GM10248 (cell line): ENCODE measurements around the gene COL19A1.

ENCODE experiments used
- CTCF ChIA-PET: fragments of 300-600 bp; sonication (Branson Sonifier 250); formaldehyde crosslinking; extraction: SDS; loops from one replicate; lab custom pipeline; 2021; ENCODE audit warnings: antibody characterized with exemption; lab: Yijun Ruan, JAX
- POLR2A ChIA-PET: fragments of 350-650 bp; sonication (Branson Sonifier 250); formaldehyde crosslinking; extraction: SDS; loops from one replicate; lab custom pipeline; 2020; ENCODE audit warnings: antibody characterized with exemption; lab: Yijun Ruan, JAX
- DNase-seq: peaks from one replicate; pipeline ENCODE4 v3.0.0; 2012; ENCODE audit errors: extremely low spot score
- CTCF ChIP-seq: IDR thresholded peaks from 2 replicates; pipeline ENCODE4 v1.5.1; 2012; ENCODE audit warnings: mild to moderate bottlenecking, low read depth; ENCODE audit errors: extremely low read depth, missing control alignments, control extremely low read depth

Gene COL19A1

GRCh38 chr6:70124443-70124842, 258.1 kb downstream of the COL19A1 start:
- no peak for DNase-seq
- POLR2A ChIA-PET: no interaction called here
- no peak for TF ChIP-seq CTCF
- CTCF ChIA-PET: interaction anchor here (1.1 to 1.6 kb wide), 6 partner anchors 10 to 54 kb away, joined by 3 to 5 read pairs (median 3); no protein-coding TSS in a partner anchor

GRCh38 chr6:70124882-70125545, 258.7 kb downstream of the COL19A1 start:
- CTCF ChIA-PET: interaction anchor here (1.1 to 1.6 kb wide), 6 partner anchors 11 to 53 kb away, joined by 3 to 5 read pairs (median 3); no protein-coding TSS in a partner anchor
- TF ChIP-seq CTCF: no peak
- POLR2A ChIA-PET: no interaction called here
- no peak for DNase-seq

GRCh38 chr6:70125602-70126001, 259.2 kb downstream of the COL19A1 start:
- POLR2A ChIA-PET: no interaction called here
- no peak for TF ChIP-seq CTCF
- CTCF ChIA-PET: interaction anchor here (1.3 to 1.6 kb wide), 2 partner anchors 13 to 19 kb away, joined by 3 to 5 read pairs; no protein-coding TSS in a partner anchor
- no peak for DNase-seq

GRCh38 chr6:70129341-70129740, 263.0 kb downstream of the COL19A1 start:
- CTCF ChIA-PET: interaction anchor here (1.3 to 1.8 kb wide), 2 partner anchors 12 to 21 kb away, joined by 4 read pairs; no protein-coding TSS in a partner anchor
- no peak for DNase-seq
- POLR2A ChIA-PET: no interaction called here
- TF ChIP-seq CTCF: no peak

GRCh38 chr6:70130865-70131264, 264.5 kb downstream of the COL19A1 start:
- DNase-seq: peak; percentile 9
- TF ChIP-seq CTCF: no peak
- ChIA-PET CTCF (interaction anchor here (1.0 to 2.2 kb wide), 5 partner anchors 9 to 23 kb away, joined by 3 to 7 read pairs (median 4); no protein-coding TSS in a partner anchor), POLR2A (no interaction called here)

GRCh38 chr6:70131528-70131927, 265.2 kb downstream of the COL19A1 start:
- POLR2A ChIA-PET: no interaction called here
- peak; percentile 43 for DNase-seq
- TF ChIP-seq CTCF: no peak
- CTCF ChIA-PET: interaction anchor here (1.0 to 2.2 kb wide), 5 partner anchors 8 to 23 kb away, joined by 3 to 7 read pairs (median 4); no protein-coding TSS in a partner anchor
